ENCODE measurements around the gene NBAS.
"Not testable (repeated sequence)": the region's sequence is repeated elsewhere in the genome, so short reads cannot be mapped to it uniquely, and the experiment has no call there.

The NBAS gene

DNA sequence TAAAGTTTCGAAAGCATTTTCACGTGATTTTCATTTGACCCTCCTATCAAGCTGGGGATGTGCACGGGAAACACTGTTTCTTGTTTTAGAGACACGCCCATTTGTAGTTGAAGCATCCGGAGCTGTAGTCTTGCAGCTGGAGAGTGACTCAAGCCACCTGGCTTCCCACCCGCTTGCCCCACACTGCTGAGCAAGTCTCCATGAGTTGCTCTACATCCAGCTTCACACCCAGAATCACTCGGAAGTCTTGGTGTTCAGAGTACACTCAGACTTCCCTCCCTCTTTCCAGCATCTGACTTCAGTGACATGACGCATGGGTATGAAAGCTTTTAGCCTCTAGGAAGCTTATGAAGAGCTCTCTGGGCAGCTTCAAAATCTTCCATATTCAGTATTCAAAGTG is 262.4 kb downstream of the NBAS start:
- DNase-seq = no peak

DNA sequence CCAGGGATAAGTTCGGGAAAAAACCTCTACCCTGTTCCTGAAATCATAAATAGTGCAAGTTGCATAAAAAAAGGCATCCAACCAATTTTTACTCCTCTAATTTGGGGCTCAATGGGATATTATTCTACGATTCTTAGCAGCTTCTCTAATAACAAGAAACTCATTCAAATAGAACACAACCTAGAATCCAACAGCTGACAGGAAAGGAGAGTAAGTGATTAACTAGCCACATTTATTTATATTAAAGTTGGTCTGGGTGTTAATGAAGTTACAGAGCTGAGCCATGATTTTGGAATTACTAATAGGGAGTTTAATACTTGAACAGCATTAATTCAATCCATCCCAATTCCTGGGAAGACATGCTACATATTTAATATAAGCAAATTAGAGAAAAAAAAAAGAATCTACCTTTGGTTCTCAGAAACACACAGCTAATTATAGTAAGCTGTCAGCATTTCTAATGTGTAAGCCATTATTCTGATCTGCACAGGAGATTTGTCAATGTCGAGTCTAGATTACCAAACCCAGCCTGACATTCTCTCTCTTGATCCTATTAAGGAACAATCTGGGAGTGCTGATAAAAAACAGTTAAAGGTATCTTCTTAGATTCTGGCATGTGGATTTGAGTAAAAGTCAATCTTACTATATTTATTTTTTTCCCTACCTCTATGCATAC is 267.7 kb downstream of the NBAS start:
- no peak for DNase-seq

DNA sequence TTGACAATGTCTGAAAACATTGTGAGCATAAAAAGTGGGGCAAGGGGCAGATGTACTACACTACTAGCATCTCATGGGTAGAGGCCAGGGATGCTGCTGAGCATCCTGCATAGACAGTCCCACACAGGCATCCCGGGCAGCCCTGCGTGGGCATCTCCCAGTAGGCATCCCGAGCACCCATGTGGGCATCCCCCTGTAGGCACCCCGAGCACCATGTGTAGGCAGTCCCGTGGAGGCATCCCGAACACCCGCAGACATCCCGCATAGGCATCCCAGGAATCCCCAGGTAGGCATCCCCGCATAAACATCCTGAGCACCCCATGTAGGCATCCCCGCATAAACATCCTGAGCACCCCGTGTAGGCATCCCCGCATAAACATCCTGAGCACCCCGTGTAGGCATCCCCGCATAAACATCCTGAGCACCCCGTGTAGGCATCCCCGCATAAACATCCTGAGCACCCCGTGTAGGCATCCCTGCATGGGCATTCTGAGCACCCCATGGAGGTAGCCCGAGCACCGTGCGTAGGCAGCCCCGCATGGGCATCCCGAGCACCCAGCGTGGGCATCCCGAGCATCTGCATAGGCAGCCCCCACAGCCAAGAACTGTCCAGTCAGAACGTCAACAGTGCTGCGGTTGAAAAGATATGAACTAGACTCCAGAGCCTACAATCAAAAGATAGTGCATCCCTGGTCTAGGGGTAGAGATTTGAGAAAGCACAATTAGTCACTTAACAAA is 273.5 kb downstream of the NBAS start:
- no peak for DNase-seq

DNA sequence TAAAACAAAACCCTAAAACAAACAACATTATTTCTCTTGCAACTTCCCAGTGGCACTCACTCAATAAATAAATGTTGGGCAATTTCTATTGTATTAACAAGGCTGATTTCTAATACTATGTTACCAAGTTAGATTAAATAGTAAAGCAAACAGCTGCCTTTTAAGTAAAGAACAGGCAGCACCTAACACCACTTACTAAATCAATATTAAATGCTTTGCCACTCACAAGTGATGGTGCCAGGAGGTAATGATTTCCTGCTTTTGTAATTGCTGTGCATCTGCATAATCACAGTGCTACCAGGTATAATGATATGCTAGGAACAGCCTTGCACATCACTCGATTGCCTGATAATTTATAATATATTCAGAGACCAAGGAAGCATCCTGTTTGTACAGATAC is 276.5 kb downstream of the NBAS start:
- no peak for DNase-seq

DNA sequence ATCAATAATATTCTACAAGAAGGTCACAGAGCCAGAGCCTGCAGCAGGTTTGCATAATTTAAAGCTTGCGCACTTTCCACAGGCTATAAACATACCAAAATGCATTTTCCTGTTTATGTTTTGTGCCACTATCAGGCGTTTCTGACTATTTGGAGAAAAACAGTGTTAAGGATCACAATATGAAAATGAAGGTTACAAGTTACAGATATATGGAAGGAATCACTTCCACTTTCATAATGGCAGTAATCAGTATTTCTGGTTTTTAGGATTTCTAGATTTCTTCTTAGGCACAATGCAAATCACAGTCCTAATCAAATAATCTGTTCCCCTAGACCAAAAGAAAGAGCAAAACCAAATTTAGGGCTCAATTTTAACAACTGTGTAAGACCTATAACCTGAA is 279.5 kb downstream of the NBAS start:
- no peak for DNase-seq

DNA sequence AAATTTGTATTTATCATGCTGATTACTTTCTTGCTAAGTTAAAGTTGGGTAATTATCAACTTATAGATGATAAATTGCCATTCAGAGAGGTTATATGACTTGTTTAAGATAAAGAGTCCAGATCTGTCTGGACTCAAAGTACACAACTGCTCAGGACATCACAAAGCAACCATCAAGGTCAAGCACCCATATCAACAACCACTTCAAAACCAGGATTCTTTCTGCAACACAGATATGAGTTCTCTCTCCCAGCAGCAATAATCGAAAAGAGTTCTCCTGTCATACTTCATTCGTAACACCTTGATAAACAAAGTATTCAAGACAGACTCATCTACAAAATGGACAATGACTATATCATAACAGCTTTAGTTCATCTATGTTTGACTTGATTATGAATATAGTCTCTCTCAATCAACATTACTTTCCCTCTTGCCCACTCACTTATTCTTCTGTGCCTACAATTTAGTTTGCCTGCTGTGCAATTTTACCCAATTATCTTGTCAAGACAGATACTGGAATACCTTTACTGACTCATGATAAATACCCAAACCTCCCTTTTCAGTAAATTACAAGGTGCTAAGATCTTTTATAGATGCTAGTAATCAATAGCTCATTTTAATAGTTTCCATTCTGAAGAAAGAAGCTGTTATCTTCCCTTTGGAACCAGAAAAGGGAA is 281.8 kb downstream of the NBAS start:
- DNase-seq = no peak

DNA sequence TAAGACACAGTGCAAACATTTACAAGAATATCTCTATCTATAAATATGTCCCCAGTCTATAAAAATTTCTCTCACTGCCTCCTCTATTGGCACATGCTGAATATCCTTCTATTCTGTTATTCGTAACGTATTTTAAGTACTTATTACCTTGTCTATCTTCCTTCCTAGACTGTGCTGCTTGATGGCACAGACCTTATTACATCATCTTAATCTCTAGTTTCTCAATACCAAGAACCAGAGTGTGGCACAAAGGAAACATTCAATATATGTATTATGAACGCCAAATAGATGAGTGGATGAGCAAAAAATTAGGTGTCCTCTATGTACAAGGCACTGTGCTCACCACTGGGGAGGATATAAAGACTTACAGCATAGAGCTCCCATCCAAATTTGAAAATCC is 282.8 kb downstream of the NBAS start:
- no peak for DNase-seq

DNA sequence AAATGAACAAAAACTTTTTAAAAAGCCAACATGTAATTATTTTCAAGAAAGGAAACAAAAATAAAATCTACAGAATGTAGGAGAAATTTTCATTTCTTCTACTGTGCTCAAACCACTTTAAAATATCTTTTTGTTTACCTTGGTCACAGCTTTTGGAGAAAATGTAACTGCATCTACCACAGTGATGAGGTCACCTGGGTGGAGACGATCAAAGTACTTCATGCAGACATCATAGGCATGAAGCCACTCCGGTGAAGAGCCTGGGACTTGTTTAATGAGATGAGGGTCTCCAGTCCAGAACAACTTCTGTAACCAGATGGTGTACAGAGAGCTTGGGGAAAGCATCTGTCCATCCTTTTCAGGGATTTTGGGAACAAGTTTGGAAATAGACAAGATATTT is 285.8 kb downstream of the NBAS start:
- no peak for DNase-seq

DNA sequence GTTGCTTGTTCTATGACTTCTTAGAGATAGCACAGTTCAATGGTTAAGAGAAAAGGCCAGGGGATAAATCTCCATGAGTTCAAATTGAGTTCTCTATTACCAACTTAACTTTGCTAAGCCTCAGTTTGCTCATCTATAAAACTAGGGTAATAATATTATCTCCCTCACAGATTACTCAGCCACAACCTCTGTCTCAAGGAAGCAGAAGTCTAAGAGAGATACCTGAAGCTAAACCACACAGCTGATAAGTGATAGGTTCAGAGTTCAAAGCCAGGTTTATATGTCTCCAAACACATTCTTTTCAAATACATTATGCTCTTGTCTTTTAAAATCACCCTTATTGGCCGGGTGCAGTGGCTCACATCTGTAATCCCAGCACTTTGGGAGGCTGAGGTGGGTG is 287.7 kb downstream of the NBAS start:
- DNase-seq = no peak

DNA sequence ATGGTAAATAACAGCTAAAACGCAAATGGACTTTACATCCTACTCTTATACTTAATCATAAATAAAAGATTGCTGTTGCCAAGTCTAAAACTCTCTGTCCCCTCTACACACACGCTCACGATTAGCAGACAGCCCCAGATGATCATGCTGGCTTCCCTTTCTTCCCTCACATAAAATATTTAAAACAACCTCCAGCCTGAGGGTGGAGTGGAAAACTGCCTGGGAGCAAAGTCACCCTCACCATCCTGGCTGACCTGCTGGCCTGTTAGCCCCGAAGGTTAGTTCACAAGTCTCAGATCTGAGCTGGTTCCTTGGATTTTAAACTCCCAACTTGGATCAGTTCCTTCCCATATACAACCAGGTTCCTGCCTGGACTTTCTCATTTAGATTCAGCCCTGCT is 288.2 kb downstream of the NBAS start:
- no peak for DNase-seq

DNA sequence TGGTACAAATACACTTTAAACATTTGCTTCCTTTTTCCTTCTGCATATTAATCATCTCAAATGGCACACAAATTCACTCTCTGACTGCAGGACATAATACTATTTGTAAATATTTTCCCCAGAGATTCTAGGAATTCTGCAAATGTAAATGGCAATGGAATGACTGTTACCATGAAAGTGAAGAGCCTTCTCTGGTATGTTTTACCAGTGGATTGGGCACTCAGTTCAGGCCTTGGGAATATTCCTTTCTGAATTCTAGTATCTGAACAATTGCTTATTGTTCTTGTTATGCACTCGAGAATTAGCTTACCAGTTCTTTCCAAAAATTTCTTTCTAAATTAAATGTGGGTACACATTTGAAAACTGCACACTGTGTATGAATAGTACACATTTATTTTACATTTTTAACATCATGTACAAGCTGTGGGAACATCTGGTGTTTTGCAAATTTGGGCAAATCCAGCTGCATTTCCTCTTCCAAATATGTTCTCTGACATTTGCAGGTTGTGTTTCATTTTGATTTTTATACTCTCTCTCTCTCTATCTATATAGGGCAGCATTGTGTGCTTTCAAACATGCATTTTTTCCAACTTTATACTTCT is 289.1 kb downstream of the NBAS start:
- no peak for DNase-seq

DNA sequence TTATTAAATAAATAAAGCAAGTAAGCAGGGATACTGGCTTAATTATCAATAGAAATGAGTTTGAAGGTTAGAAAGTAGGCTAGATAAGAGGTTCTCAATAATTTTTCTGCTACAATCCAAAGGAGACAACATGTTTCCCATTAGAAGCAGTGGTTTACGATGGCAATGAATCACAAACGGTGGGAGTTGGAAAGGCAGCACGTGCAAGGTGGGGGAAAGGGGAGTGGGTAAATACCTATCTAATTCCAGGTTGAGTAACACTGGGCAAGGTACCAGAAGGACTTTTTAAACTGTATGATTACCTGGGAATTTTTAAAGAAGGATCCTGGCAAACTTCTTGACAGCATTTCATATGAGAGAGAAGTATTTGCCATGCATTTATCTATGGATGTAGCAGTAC is 289.9 kb downstream of the NBAS start:
- no peak for DNase-seq

DNA sequence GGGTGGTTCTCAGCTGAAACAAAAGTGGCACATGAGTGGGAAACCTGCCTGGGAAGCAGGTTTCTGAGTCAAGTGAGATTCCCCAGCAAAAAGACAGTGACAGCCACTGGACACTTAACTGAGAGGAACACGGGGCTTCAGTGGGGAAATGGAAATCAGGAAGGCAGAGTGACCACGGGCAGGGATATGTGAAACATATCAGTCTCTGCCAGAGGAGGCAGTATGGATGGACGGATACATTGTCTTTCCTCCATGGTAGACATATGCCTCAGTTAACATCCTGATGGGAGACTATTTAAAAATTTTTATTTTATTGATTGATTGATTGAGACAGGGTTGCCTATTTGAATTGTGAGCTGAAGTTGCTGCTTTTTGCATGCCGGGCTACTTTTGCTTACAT is 292.1 kb downstream of the NBAS start:
- no peak for DNase-seq

DNA sequence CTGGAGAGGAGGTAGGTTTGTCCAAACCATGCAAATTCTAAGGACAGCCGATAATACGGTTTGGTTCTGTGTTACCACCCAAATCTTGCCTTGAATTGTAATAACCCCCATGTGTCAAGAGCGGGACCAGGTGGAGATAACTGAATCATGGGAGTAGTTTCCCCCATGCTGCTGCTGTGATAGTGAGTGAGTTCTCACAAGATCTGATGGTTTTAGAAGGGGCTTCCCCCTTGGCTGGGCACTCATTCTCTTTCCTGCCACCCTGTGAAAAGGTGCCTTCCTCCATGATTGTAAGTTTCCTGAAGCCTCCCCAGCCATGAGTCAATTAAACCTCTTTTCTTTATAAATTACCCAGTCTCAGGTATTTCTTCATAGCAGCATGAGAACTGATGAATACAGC is 295.2 kb downstream of the NBAS start:
- no peak for DNase-seq

DNA sequence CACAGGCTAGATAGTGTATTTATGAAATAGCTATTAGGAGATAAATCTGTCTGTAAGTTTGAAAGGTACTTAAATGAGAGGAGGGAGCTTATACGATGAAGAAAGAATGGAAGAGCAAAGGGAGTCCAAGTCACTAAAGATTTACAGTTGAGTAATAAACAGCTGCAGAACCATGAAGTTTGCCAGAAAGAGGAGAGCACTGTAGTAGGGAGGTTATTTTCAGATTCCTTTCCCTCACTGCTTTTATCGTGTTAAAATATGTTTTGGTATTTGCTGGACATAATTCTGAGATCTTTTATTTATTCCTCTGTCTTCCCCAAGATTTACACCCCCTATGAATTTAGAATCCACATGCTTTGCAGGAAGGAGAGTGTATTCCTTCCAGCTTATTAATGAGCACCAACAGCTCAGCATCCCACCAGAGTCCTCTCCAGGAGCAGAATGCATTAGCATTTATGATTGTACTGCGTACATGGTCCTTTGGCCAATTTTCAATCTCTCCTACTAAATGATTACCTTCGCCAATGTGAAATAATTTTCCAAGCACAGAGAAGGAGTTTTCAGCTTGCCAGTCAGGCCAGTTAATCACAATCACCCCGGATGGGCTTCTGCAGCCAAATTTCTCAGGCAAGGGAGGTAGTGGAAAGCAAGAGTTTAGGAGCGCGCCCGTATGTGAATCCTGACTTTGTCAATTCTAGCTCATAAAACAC is 297.0 kb downstream of the NBAS start:
- no peak for DNase-seq

DNA sequence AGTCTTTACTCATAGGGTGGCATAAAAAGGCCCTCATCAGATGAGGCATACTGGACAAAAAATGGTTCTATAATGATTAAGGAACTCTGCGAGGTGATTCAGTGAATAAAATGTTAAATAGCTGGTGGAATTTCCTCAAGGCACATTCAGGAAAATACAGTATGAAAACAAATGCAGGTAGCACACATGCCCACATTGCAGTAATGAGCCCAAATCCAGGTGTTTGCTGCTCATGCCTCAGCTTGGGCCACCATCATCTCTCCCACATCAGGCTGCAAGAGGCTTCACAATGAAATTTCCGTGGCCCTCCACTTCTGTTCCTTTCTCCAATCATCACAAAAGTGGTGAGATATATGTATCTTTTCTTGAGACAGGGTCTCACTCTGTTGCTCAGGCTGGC is 298.3 kb downstream of the NBAS start:
- DNase-seq = no peak

DNA sequence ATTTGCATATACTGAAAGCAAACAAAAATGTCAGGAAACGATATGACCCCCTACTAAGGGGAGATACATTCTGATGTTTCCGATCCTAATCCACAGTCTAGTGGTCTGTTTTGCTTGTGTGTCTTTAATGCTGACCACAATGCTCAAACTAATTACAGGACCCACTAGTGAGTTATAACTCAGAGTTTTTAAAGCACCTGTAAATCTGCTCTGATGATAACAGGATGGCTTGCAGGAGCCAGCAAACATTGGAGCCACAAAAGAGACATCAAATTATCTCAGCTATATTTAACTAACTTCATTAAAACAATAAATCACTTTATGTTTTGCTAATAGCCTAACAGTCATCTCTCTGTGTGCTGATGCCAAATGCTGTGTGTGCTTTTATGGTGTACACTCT is 300.3 kb downstream of the NBAS start:
- no peak for DNase-seq

DNA sequence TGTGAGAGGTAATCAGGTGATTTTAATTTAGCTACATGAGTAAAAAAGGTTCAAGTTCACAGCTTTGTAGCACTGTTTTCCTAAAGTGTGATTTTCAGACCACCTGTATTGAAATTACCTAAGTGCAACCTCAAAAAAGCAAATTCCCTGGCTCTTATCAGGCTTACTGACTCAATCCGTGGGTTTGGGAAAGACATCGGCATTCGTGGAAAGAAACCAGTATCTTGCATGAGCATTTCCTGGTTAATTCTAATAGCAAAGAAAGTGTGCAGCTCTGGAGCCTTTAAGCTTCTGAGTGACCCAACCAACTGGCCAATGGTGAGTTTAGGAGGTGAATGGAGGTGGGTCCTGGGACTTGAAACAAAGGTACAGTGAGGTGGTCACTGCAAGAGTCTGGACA is 300.9 kb downstream of the NBAS start:
- no peak for DNase-seq

DNA sequence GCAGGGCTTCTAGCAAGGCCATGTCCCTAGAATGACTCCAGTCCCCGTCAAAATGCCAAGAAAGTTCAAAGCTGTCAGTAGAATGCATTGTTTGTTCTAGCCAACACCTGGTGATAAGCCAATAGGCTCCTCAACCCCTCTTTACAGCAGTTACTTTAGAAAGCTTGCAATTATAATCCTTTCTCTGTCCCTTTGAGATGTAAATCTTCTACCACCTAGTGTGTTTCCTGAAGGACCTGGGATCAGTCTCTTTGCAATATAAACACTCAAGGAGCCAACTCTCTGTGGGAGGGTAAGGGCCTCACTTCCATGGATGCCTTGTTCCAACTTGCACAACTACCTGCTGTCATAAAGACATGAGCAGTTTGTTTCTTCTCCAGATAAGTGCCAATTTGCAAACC is 301.8 kb downstream of the NBAS start:
- DNase-seq = no peak

DNA sequence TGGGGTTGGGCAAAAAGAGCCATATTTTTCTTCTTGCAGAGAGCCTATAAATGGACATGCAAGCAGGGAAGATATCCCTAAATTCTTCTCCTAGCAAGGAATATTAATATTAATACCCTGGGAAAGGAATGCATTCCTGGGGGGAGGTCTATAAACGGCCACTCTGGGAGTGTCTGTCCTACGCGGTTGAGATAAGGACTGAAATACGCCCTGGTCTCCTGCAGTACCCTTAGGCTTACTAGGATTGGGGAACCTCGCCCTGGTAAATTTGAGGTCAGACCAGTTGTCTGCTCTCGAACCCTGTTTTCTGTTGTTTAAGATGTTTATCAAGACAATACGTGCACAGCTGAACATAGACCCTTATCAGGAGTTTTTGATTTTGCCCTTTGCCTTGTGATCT is 302.7 kb downstream of the NBAS start:
- not testable (repeated sequence) for DNase-seq

DNA sequence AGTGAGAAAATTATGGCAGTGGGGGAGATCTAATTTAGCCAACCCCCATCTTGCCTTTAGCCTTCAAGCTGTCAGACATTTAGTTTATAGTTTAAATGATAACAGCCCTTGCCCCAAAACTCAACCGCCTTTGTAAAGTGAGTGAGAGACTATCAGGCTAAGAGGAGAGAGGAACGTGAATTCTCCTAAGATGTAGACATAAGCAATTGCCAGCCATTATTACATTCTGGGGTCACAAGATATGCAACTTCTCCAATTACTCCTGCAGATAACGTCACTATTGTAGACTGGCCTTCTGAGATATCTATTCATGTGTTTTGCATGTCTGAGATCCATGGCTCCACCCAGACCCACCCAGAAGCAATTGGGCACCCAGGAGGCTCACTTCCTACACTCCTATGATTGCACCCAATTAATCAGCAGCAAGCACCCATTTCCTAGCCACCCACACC is 307.3 kb downstream of the NBAS start:
- no peak for DNase-seq

DNA sequence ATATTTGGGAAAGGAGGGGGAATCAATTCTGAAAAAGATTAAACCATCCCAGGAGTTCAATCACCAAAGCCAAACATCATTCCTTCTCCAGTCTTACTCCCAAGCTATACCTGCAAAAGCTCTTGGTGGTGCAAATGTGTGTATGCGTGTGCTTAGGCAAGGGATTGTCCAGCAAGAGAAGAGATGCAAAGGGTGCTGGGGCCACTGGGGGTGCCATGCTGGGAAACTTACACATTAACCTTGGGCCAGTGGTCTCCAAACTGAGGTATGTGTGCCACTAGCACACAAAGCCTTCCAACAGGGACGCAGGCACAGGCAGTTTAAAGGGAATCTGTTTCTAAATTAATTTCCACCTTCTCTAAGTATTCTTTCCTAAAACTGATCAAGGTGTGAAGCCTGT is 307.9 kb downstream of the NBAS start:
- DNase-seq = no peak

DNA sequence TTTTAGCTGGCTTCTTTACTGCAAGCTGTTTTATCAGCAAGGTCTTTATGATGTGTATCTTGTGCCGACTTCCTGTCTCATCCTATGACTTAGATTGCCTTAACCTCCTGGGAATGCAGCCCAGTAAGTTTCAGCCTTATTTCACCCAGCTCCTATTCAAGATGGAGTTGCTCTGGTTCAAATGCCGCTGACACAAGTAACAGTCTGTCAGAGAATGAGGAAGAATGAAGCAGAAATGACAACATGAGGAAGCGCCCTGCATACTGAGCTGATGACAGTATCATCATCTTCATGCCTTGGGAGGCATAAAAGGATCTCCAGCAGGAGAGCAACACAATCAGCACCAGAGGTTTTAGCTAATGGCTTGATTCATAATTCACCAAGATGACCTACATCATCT is 309.4 kb downstream of the NBAS start:
- no peak for DNase-seq
